H1 (cell line): ENCODE measurements around the gene GPR68. TPM values are rescaled to one million over a fixed set of nuclear protein-coding genes. Genes with fewer than 3 reads are reported as not detected.

ENCODE experiments used
- CHD7 ChIP-seq: fragments of 300-600 bp; sonication (generic); IDR thresholded peaks from 2 replicates; pipeline ENCODE4 v1.7.1; 2012; ENCODE audit warnings: low read length, moderate library complexity, mild to moderate bottlenecking, inconsistent platforms; ENCODE audit not compliant: insufficient replicate concordance
- E2F6 ChIP-seq: IDR thresholded peaks from 2 replicates; pipeline ENCODE4 v1.6.1; 2012; ENCODE audit warnings: inconsistent platforms
- MAFK ChIP-seq: IDR thresholded peaks from 2 replicates; pipeline ENCODE4 v1.6.1; 2012; ENCODE audit warnings: low read depth, mild to moderate bottlenecking, improper control_type of control experiment, low read length
- RAD21 ChIP-seq, 2 experiments: IDR thresholded peaks in 1 of 2; conservative IDR thresholded peaks in 1 of 2; 2 replicates each; pipeline ENCODE4 v1.6.1; 2011; ENCODE audit warnings: low read depth in 2 of 2, low read length in 2 of 2, improper control_type of control experiment in 1 of 2, inconsistent platforms in 1 of 2, mild to moderate bottlenecking in 1 of 2, moderate library complexity in 1 of 2
- RBBP5 ChIP-seq: IDR thresholded peaks from 2 replicates; pipeline ENCODE4 v1.7.1; 2012; ENCODE audit warnings: low read depth, mild to moderate bottlenecking, inconsistent platforms, low read length, moderate library complexity, borderline replicate concordance
- SP1 ChIP-seq: IDR thresholded peaks from 2 replicates; pipeline ENCODE4 v1.6.1; 2011; ENCODE audit warnings: low read depth, low read length
- SUZ12 ChIP-seq: fragments of 200-600 bp; sonication (generic); IDR thresholded peaks from 2 replicates; pipeline ENCODE4 v1.6.1; 2012; ENCODE audit warnings: mild to moderate bottlenecking, inconsistent platforms, low read length, moderate library complexity, mixed read lengths
- TAF1 ChIP-seq: IDR thresholded peaks from 2 replicates; pipeline ENCODE4 v1.6.1; 2011; ENCODE audit warnings: mild to moderate bottlenecking, low read depth, low read length
- polyA plus RNA-seq, 7 experiments: library from polyadenylated mRNA; depleted of rRNA in 3 of 7; stranded (reverse) in 5 of 7; unstranded in 2 of 7; fragments of >200 nt in 5 of 7; fragments of 200-250 nt in 2 of 7; gene quantifications; 1 replicate in 5 of 7; 2 replicates in 1 of 7; 4 replicates in 1 of 7; pipeline versions ENCODE4 v1.2.1 to v1.2.3, GENCODE V29; 2011 to 2013; ENCODE audit warnings: missing spikeins in 2 of 7, mixed read lengths in 2 of 7
- total RNA-seq: library from RNA; stranded (reverse); fragmentation: NEBNext Ultra II Directional; extraction: Animal tissue kit (Norgen Biotek cat#: 25700); gene quantifications from 2 replicates; pipeline ENCODE4 v1.2.1, GENCODE V29; 2021

GPR68 gene
- total and polyA plus RNA-seq, 2 of the 8 experiments (the other 6 are each of a cell fraction or from before 2014, with no cell fraction given): 0.22 to 0.76 TPM

GRCh38 chr14:91264151-91265150 is 19.9 kb upstream of the GPR68 start (continued):
- TF ChIP-seq CHD7 (no peak), SUZ12 (peak; percentile 53), SP1 (no peak), RBBP5 (0 out of 2 replicates have a peak, but pooled peaks have one; percentile 64), TAF1 (no peak), E2F6 (no peak), RAD21 (IDR thresholded peaks at IDR 0.05 in 1 of 2, conservative IDR thresholded peaks at IDR 0.05 in 1 of 2; ENCODE audit: low read depth in 2 of 2, low read length in 2 of 2) (no peak), MAFK (no peak)
